ENCODE results near the gene MT1G.

The MT1G gene

DNA sequence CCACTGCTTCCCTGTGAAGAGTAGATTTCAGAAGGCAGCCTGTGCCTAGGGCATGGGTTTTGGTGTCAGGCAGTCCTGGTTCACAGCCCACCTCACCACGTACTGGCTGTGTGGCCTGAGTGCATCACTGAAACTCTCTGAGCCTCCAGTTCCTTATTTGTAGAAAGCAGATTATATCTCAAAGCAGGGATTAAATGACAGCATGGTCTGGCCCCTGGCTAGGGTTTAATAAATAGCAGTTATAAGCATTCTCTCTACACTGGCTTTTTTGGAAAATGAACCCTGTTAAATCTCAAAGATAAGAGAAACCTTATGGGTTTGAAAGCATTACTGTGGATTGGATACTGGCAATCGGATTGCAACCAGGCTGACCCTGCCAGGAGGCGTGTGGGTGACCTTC, 38.3 kb downstream of the MT1G start:
- Histone ChIP-seq H3K27ac (ENCODE audit: extremely low read depth, low read depth, low read length) (no peak overlapping the region), H3K36me3 (ENCODE audit: control insufficient read depth in 2 of 2, insufficient read depth in 1 of 2, low read length in 2 of 2) (no peaks in the 10 kb centered on the region), H3K4me1 (ENCODE audit: control insufficient read depth, insufficient read depth, low read length) (no peaks in the 10 kb centered on the region; the same call in 1 of the 2 replicates), H3K4me3 (ENCODE audit: low read depth, low read length) (no peak overlapping the region), H3K9me3 (ENCODE audit: control insufficient read depth, insufficient read depth, low read depth, low read length) (no peaks in the 10 kb centered on the region)
- TF ChIP-seq, protein P1, sequence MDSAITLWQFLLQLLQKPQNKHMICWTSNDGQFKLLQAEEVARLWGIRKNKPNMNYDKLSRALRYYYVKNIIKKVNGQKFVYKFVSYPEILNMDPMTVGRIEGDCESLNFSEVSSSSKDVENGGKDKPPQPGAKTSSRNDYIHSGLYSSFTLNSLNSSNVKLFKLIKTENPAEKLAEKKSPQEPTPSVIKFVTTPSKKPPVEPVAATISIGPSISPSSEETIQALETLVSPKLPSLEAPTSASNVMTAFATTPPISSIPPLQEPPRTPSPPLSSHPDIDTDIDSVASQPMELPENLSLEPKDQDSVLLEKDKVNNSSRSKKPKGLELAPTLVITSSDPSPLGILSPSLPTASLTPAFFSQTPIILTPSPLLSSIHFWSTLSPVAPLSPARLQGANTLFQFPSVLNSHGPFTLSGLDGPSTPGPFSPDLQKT (IDR thresholded peaks at IDR 0.05; ENCODE audit: borderline replicate concordance, low read depth, low read length), result no peak
- no peak for TF ChIP-seq ZNF510 (tag by site-specific recombination; IDR thresholded peaks at IDR 0.05; ENCODE audit: insufficient replicate concordance)
- TF ChIP-seq ZNF404 (tag by site-specific recombination; IDR thresholded peaks at IDR 0.05), result no peak
- TF ChIP-seq, protein P2, sequence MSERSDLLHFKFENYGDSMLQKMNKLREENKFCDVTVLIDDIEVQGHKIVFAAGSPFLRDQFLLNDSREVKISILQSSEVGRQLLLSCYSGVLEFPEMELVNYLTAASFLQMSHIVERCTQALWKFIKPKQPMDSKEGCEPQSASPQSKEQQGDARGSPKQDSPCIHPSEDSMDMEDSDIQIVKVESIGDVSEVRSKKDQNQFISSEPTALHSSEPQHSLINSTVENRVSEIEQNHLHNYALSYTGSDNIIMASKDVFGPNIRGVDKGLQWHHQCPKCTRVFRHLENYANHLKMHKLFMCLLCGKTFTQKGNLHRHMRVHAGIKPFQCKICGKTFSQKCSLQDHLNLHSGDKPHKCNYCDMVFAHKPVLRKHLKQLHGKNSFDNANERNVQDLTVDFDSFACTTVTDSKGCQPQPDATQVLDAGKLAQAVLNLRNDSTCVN (tag by site-specific recombination; optimal IDR thresholded peaks at IDR 0.05), result no peak
- TF ChIP-seq, protein P3, sequence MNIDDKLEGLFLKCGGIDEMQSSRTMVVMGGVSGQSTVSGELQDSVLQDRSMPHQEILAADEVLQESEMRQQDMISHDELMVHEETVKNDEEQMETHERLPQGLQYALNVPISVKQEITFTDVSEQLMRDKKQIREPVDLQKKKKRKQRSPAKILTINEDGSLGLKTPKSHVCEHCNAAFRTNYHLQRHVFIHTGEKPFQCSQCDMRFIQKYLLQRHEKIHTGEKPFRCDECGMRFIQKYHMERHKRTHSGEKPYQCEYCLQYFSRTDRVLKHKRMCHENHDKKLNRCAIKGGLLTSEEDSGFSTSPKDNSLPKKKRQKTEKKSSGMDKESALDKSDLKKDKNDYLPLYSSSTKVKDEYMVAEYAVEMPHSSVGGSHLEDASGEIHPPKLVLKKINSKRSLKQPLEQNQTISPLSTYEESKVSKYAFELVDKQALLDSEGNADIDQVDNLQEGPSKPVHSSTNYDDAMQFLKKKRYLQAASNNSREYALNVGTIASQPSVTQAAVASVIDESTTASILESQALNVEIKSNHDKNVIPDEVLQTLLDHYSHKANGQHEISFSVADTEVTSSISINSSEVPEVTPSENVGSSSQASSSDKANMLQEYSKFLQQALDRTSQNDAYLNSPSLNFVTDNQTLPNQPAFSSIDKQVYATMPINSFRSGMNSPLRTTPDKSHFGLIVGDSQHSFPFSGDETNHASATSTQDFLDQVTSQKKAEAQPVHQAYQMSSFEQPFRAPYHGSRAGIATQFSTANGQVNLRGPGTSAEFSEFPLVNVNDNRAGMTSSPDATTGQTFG (tag by site-specific recombination; IDR thresholded peaks at IDR 0.05; ENCODE audit: borderline replicate concordance), result no peak
- no peak for TF ChIP-seq EGR2 (tag by site-specific recombination; IDR thresholded peaks at IDR 0.05; ENCODE audit: low read depth)
- no peak for TF ChIP-seq ZNF624 (tag by site-specific recombination; IDR thresholded peaks at IDR 0.05)
- TF ChIP-seq, protein P4, sequence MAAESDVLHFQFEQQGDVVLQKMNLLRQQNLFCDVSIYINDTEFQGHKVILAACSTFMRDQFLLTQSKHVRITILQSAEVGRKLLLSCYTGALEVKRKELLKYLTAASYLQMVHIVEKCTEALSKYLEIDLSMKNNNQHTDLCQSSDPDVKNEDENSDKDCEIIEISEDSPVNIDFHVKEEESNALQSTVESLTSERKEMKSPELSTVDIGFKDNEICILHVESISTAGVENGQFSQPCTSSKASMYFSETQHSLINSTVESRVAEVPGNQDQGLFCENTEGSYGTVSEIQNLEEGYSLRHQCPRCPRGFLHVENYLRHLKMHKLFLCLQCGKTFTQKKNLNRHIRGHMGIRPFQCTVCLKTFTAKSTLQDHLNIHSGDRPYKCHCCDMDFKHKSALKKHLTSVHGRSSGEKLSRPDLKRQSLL (tag by site-specific recombination; IDR thresholded peaks at IDR 0.05), result no peak
- TF ChIP-seq, protein P5, sequence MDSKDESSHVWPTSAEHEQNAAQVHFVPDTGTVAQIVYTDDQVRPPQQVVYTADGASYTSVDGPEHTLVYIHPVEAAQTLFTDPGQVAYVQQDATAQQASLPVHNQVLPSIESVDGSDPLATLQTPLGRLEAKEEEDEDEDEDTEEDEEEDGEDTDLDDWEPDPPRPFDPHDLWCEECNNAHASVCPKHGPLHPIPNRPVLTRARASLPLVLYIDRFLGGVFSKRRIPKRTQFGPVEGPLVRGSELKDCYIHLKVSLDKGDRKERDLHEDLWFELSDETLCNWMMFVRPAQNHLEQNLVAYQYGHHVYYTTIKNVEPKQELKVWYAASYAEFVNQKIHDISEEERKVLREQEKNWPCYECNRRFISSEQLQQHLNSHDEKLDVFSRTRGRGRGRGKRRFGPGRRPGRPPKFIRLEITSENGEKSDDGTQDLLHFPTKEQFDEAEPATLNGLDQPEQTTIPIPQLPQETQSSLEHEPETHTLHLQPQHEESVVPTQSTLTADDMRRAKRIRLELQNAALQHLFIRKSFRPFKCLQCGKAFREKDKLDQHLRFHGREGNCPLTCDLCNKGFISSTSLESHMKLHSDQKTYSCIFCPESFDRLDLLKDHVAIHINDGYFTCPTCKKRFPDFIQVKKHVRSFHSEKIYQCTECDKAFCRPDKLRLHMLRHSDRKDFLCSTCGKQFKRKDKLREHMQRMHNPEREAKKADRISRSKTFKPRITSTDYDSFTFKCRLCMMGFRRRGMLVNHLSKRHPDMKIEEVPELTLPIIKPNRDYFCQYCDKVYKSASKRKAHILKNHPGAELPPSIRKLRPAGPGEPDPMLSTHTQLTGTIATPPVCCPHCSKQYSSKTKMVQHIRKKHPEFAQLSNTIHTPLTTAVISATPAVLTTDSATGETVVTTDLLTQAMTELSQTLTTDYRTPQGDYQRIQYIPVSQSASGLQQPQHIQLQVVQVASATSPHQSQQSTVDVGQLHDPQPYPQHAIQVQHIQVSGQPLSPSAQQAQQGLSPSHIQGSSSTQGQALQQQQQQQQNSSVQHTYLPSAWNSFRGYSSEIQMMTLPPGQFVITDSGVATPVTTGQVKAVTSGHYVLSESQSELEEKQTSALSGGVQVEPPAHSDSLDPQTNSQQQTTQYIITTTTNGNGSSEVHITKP (tag by site-specific recombination; IDR thresholded peaks at IDR 0.05), result no peak
- TF ChIP-seq YY1 (tag by site-specific recombination; IDR thresholded peaks at IDR 0.05), result no peak
- TF ChIP-seq, protein P6, sequence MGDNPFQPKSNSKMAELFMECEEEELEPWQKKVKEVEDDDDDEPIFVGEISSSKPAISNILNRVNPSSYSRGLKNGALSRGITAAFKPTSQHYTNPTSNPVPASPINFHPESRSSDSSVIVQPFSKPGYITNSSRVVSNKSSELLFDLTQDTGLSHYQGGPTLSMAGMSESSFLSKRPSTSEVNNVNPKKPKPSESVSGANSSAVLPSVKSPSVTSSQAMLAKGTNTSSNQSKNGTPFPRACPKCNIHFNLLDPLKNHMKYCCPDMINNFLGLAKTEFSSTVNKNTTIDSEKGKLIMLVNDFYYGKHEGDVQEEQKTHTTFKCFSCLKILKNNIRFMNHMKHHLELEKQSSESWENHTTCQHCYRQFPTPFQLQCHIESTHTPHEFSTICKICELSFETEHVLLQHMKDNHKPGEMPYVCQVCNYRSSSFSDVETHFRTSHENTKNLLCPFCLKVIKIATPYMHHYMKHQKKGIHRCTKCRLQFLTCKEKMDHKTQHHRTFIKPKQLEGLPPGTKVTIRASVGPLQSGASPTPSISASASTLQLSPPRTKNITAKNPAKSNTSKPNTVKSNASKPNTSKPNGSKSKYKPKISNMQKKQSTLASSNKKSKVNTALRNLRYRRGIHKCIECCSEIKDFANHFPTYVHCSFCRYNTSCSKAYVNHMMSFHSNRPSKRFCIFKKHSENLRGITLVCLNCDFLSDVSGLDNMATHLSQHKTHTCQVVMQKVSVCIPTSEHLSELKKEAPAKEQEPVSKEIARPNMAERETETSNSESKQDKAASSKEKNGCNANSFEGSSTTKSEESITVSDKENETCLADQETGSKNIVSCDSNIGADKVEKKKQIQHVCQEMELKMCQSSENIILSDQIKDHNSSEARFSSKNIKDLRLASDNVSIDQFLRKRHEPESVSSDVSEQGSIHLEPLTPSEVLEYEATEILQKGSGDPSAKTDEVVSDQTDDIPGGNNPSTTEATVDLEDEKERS (tag by site-specific recombination; IDR thresholded peaks at IDR 0.05), result no peak
- TF ChIP-seq ZBTB20 (tag by site-specific recombination; IDR thresholded peaks at IDR 0.05), result no peak
- TF ChIP-seq, protein P7, sequence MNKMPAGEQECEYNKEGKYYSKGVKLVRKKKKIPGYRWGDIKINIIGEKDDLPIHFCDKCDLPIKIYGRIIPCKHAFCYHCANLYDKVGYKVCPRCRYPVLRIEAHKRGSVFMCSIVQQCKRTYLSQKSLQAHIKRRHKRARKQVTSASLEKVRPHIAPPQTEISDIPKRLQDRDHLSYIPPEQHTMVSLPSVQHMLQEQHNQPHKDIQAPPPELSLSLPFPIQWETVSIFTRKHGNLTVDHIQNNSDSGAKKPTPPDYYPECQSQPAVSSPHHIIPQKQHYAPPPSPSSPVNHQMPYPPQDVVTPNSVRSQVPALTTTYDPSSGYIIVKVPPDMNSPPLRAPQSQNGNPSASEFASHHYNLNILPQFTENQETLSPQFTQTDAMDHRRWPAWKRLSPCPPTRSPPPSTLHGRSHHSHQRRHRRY (tag by site-specific recombination; IDR thresholded peaks at IDR 0.05), result no peak
- POLR2A ChIA-PET, result no interaction called here
- CTCF ChIA-PET, result no interaction called here
